ENCODE measurements around the gene ELF4.

Gene ELF4

DNA sequence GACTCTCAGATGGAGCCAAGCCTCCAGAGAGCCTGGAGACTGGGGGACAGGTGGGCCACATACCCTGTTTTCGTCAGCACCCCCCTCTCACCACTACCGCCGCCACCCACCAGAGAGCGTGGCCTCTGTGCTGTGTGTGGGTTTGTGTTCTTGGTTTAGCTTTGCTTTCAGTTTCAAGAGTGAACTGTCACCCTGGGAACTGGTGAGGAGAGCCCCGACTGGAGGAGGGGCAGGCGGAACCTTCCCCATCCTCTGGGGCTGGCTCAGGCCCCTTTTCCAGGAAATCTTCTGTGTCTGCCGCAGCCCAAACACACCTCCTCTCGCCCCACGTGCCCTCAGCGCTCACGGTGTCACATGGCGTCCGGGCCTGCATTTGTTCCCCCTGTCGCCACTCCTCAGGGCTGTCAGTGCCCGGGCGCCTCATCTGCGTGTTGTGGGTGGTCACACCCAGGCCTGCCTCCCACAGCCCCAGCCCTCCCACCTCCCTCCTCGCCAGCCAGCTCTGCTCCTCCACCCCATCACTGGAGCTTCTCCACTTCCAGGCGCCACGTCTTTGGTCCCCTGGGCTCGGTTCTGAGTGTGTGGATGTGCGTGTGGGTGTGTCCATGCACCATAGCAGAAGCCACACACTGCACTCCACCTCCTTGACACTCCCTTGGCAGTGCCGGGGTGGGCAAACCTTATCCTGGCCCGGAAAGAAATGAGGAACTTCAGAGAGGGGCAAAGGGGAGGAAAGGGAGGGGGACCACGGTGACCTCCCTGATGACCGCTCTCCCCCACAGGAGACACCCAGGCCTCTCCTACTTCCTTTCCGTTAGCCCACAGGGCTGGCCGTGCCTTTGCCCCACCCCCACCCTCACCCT, 27.8 kb downstream of the ELF4 start:
- no peak for FAIRE-seq
- TF ChIP-seq, protein P1, sequence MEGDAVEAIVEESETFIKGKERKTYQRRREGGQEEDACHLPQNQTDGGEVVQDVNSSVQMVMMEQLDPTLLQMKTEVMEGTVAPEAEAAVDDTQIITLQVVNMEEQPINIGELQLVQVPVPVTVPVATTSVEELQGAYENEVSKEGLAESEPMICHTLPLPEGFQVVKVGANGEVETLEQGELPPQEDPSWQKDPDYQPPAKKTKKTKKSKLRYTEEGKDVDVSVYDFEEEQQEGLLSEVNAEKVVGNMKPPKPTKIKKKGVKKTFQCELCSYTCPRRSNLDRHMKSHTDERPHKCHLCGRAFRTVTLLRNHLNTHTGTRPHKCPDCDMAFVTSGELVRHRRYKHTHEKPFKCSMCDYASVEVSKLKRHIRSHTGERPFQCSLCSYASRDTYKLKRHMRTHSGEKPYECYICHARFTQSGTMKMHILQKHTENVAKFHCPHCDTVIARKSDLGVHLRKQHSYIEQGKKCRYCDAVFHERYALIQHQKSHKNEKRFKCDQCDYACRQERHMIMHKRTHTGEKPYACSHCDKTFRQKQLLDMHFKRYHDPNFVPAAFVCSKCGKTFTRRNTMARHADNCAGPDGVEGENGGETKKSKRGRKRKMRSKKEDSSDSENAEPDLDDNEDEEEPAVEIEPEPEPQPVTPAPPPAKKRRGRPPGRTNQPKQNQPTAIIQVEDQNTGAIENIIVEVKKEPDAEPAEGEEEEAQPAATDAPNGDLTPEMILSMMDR (IDR thresholded peaks at IDR 0.05; ENCODE audit: insufficient read depth, missing control alignments): no peak
- DNase-seq (ENCODE audit: insufficient read length, low spot score): no peak

GRCh38 chrX:130081421-130082045, 28.8 kb downstream of the ELF4 start:
- no peak for FAIRE-seq
- no peak for DNase-seq (ENCODE audit: insufficient read length, low spot score)
- TF ChIP-seq, protein P1 (IDR thresholded peaks at IDR 0.05; ENCODE audit: insufficient read depth, missing control alignments): no peak

DNA sequence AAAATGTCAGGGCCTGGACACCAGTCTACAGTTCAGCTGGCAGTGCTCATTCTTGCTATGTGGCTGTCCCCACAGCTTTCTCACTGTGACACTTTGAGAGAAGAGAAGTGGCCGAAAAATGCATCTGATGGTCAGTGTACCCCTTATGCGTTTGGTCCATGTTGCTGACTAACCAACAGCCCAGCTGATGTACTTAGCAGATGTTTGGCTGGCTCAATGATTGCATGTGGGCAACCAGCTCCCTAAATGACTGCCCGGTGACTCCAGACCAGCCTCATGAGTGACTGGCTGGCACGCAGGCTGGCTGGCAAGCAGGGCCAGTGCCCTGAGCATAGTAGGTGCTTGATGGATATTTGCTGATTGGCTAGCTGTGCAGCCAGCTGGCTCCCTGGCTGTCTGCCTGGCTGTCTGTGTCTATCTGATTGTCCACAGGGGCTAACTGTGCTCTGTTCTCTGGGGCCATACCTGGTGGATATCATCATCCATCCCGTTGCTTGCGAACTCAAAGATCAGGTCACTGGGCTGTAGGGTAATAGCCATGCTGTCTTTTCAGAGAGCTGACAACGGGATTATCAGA, 29.4 kb downstream of the ELF4 start:
- TF ChIP-seq, protein P1 (IDR thresholded peaks at IDR 0.05; ENCODE audit: insufficient read depth, missing control alignments): no peak
- FAIRE-seq: no peak
- no peak for DNase-seq (ENCODE audit: insufficient read length, low spot score)

- FAIRE-seq: peak; percentile 90
- DNase-seq (ENCODE audit: insufficient read length, low spot score): peak; percentile 61
- TF ChIP-seq, protein P1 (IDR thresholded peaks at IDR 0.05; ENCODE audit: insufficient read depth, missing control alignments): peak; percentile 72
Measured at GRCh38 chrX:130079824-130080406, 30.4 kb downstream of the ELF4 start.

DNA sequence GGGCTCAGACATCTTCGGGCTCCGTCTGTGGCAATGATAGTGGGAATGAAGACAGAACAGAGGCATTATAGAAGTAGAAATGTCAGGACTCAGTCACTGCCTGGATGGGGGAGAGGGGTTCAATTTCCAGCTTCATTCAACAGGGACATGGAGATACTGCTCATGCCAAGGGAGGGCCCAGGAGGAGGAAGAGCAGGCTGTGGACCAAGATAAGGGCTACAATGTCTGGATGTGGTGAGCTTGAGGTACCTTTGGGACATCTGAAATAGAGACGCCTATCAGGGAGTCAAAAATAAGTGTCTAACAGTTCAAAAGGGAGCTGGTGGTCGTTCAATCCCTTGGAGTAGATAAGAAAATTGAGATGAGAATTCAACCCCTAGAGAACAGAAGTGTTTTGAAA, 34.5 kb downstream of the ELF4 start:
- FAIRE-seq: no peak
- TF ChIP-seq, protein P1 (IDR thresholded peaks at IDR 0.05; ENCODE audit: insufficient read depth, missing control alignments): no peak
- no peak for DNase-seq (ENCODE audit: insufficient read length, low spot score)

- TF ChIP-seq, protein P1 (IDR thresholded peaks at IDR 0.05; ENCODE audit: insufficient read depth, missing control alignments): no peak
- no peak for FAIRE-seq
- DNase-seq (ENCODE audit: insufficient read length, low spot score): no peak
Measured at GRCh38 chrX:130072345-130072740, 38.0 kb downstream of the ELF4 start.
